HCT116 (cell line): ENCODE results near the gene FAM53B. TPM values are rescaled to one million over a fixed set of nuclear protein-coding genes. Genes with fewer than 3 reads are reported as not detected.

ENCODE experiments used
- ATAC-seq: fragments of 200-7000 bp; cut with Tn5 transposase; 2 replicates; pipeline ENCODE4 v1.9.1; 2020; ENCODE audit warnings: mild to moderate bottlenecking, moderate library complexity
- BruUV-seq: library from RNA; stranded (reverse); fragments of 400-500 nt; replicated peaks from 2 replicates; lab custom pipeline; 2021; lab: Mats Ljungman, UMichigan
- CTCF ChIA-PET: fragments of 300-600 bp; sonication (Branson Sonifier 250); formaldehyde crosslinking; loops from one replicate; lab custom pipeline; 2021; ENCODE audit warnings: antibody characterized with exemption; lab: Charles Lee
- POLR2A ChIA-PET: fragments of 300-600, 350-600 bp; sonication (Branson Sonifier 250); formaldehyde crosslinking; loops from one replicate; lab custom pipeline; 2021; ENCODE audit warnings: antibody characterized with exemption; lab: Charles Lee
- RAD21 ChIA-PET, 2 experiments: fragments of 300-600 bp; sonication (Branson Sonifier 250); formaldehyde crosslinking; loops; one replicate each; lab custom pipeline; 2023; ENCODE audit warnings: low total read pairs in 2 of 2; ENCODE audit not compliant: uncharacterized antibody in 2 of 2, unreplicated experiment in 2 of 2, low non-redundant PET in 1 of 2; lab: Charles Lee
- DNase-seq: peaks from one replicate; pipeline ENCODE4 v3.0.0-alpha.2; 2010; ENCODE audit warnings: low read depth, low spot score
- H2AFZ ChIP-seq: fragments of 200-600 bp; shearing (Covaris generic), sonication (generic); 2 replicates; pipeline ENCODE4 v1.6.1; 2017; ENCODE audit warnings: low read depth, mixed run types, mixed read lengths, antibody characterized with exemption, low read length; ENCODE audit not compliant: poor library complexity, severe bottlenecking
- H3K27ac ChIP-seq: 2 replicates; pipeline ENCODE4 v1.5.1; 2012; ENCODE audit warnings: low read depth, low read length
- H3K27me3 ChIP-seq: fragments of 200-600 bp; sonication (generic); 2 replicates; pipeline ENCODE4 v1.6.1; 2016; ENCODE audit warnings: mixed run types, low read length, mixed read lengths; ENCODE audit not compliant: insufficient read depth
- H3K36me3 ChIP-seq, 2 experiments: fragments of 200-500 bp in 1 of 2; fragments of 200-600 bp in 1 of 2; sonication (Bioruptor generic) in 1 of 2; sonication (generic) in 1 of 2; 2 replicates each; pipeline versions ENCODE4 v1.5.1 to v1.6.1; 2014 to 2016; ENCODE audit warnings: low read length in 2 of 2, inconsistent platforms in 1 of 2, mixed read lengths in 1 of 2, mixed run types in 1 of 2; ENCODE audit not compliant: insufficient read depth in 2 of 2, control insufficient read depth in 1 of 2
- H3K4me1 ChIP-seq, 2 experiments: fragments of 200-600 bp in 1 of 2; sonication (generic) in 1 of 2; 2 replicates each; pipeline versions ENCODE4 v1.5.1 to v1.6.1; 2012 to 2017; ENCODE audit warnings: low read length in 2 of 2, inconsistent platforms in 1 of 2, mild to moderate bottlenecking in 1 of 2, mixed read lengths in 1 of 2, mixed run types in 1 of 2, moderate library complexity in 1 of 2; ENCODE audit not compliant: insufficient read depth in 2 of 2, control insufficient read depth in 1 of 2
- H3K4me2 ChIP-seq: fragments of 200-600 bp; sonication (generic); 2 replicates; pipeline ENCODE4 v1.6.1; 2017; ENCODE audit warnings: mixed run types, low read length, mixed read lengths
- H3K4me3 ChIP-seq, 2 experiments: fragments of 200-600 bp in 1 of 2; sonication (generic) in 1 of 2; replicated peaks in 1 of 2; 2 replicates each; pipeline ENCODE4 v1.5.1; 2011 to 2016; ENCODE audit warnings: low read length in 2 of 2, control low read depth in 1 of 2, low read depth in 1 of 2, mild to moderate bottlenecking in 1 of 2, mixed read lengths in 1 of 2, mixed run types in 1 of 2
- H3K79me2 ChIP-seq: fragments of 200-600 bp; sonication (generic); 2 replicates; pipeline ENCODE4 v1.6.1; 2017; ENCODE audit warnings: mild to moderate bottlenecking, mixed run types, low read length, moderate library complexity, mixed read lengths; ENCODE audit not compliant: insufficient read depth
- H3K9ac ChIP-seq: fragments of 200-600 bp; sonication (generic); 2 replicates; pipeline ENCODE4 v1.6.1; 2016; ENCODE audit warnings: low read length, mixed read lengths
- H3K9me2 ChIP-seq: fragments of 200-600 bp; sonication (generic), shearing (Covaris generic); 2 replicates; pipeline ENCODE4 v1.6.1; 2017; ENCODE audit warnings: mixed run types, mild to moderate bottlenecking, moderate library complexity; ENCODE audit not compliant: insufficient read depth
- H3K9me3 ChIP-seq, 2 experiments: fragments of 200-500 bp in 1 of 2; fragments of 200-600 bp in 1 of 2; sonication (Bioruptor generic) in 1 of 2; sonication (generic) in 1 of 2; 2 replicates each; pipeline ENCODE4 v1.6.1; 2014 to 2017; ENCODE audit warnings: low read length in 2 of 2, mixed read lengths in 2 of 2, inconsistent platforms in 1 of 2, low read depth in 1 of 2, mild to moderate bottlenecking in 1 of 2, mixed run types in 1 of 2, moderate library complexity in 1 of 2; ENCODE audit not compliant: control insufficient read depth in 1 of 2, insufficient read depth in 1 of 2
- H4K20me1 ChIP-seq: fragments of 200-600 bp; sonication (generic), shearing (Covaris generic); 2 replicates; pipeline ENCODE4 v1.6.1; 2017; ENCODE audit warnings: mixed run types, mild to moderate bottlenecking, moderate library complexity; ENCODE audit not compliant: insufficient read depth
- ATF3 ChIP-seq: IDR thresholded peaks from 2 replicates; pipeline ENCODE4 v1.6.1; 2012
- CBX3 ChIP-seq: IDR thresholded peaks from 2 replicates; pipeline ENCODE4 v1.6.1; 2012; ENCODE audit warnings: low read depth
- CEBPB ChIP-seq: IDR thresholded peaks from 2 replicates; pipeline ENCODE4 v1.6.1; 2012; ENCODE audit warnings: low read depth
- CTCF ChIP-seq, 3 experiments: fragments of 200-600 bp in 1 of 3; sonication (generic) in 1 of 3; IDR thresholded peaks in 2 of 3; conservative IDR thresholded peaks in 1 of 3; 2 replicates each; pipeline ENCODE4 v1.5.1; 2012 to 2017; ENCODE audit warnings: low read depth in 2 of 3, low read length in 2 of 3, antibody characterized with exemption in 1 of 3, borderline replicate concordance in 1 of 3, control low read depth in 1 of 3, mild to moderate bottlenecking in 1 of 3, mixed read lengths in 1 of 3, mixed run types in 1 of 3, moderate library complexity in 1 of 3; ENCODE audit not compliant: insufficient read depth in 1 of 3
- EGR1 ChIP-seq: IDR thresholded peaks from 2 replicates; pipeline ENCODE4 v1.6.1; 2012; ENCODE audit warnings: low read depth
- ELF1 ChIP-seq: IDR thresholded peaks from 2 replicates; pipeline ENCODE4 v1.6.1; 2012; ENCODE audit warnings: low read depth, borderline replicate concordance
- EZH2phosphoT487 ChIP-seq: fragments of 200-600 bp; IDR thresholded peaks from 2 replicates; pipeline ENCODE4 v1.6.1; 2018; ENCODE audit warnings: antibody characterized with exemption, borderline replicate concordance
- FOSL1 ChIP-seq: IDR thresholded peaks from 2 replicates; pipeline ENCODE4 v1.6.1; 2012; ENCODE audit warnings: low read depth
- JUND ChIP-seq: IDR thresholded peaks from 2 replicates; pipeline ENCODE4 v1.6.1; 2012
- MAX ChIP-seq: IDR thresholded peaks from 2 replicates; pipeline ENCODE4 v1.6.1; 2012
- POLR2A ChIP-seq: IDR thresholded peaks from 2 replicates; pipeline ENCODE4 v1.7.0; 2011; ENCODE audit warnings: borderline replicate concordance; ENCODE audit not compliant: insufficient read depth, insufficient read length; ENCODE audit errors: extremely low read depth
- SIN3A ChIP-seq: IDR thresholded peaks from 2 replicates; pipeline ENCODE4 v1.6.1; 2012; ENCODE audit warnings: low read depth
- SP1 ChIP-seq: IDR thresholded peaks from 2 replicates; pipeline ENCODE4 v1.6.1; 2012; ENCODE audit warnings: low read depth
- SRF ChIP-seq: IDR thresholded peaks from 2 replicates; pipeline ENCODE4 v1.6.1; 2012; ENCODE audit warnings: low read depth
- TCF7L2 ChIP-seq: IDR thresholded peaks from 2 replicates; pipeline ENCODE4 v1.7.0; 2011; ENCODE audit warnings: borderline replicate concordance, inconsistent platforms; ENCODE audit not compliant: insufficient read depth, insufficient read length; ENCODE audit errors: extremely low read depth
- YY1 ChIP-seq: IDR thresholded peaks from 2 replicates; pipeline ENCODE4 v1.6.1; 2011; ENCODE audit warnings: low read length, low read depth, moderate library complexity, mild to moderate bottlenecking; ENCODE audit not compliant: insufficient replicate concordance; ENCODE audit errors: extremely low read depth
- ZBTB33 ChIP-seq: IDR thresholded peaks from 2 replicates; pipeline ENCODE4 v1.6.1; 2011; ENCODE audit warnings: mild to moderate bottlenecking, low read length, moderate library complexity; ENCODE audit not compliant: insufficient replicate concordance; ENCODE audit errors: extremely low read depth
- ZFX ChIP-seq: fragments of 450-650 bp; IDR thresholded peaks from 2 replicates; pipeline ENCODE4 v1.6.1; 2017
- ZNF274 ChIP-seq: fragments of 200-500 bp; sonication (Bioruptor generic); IDR thresholded peaks from 2 replicates; pipeline ENCODE4 v1.6.1; 2014; ENCODE audit warnings: mild to moderate bottlenecking, low read depth, low read length, inconsistent platforms
- intact Hi-C: fragments of 100-400 bp; cut with micrococcal nuclease; formaldehyde crosslinking; loops from 2 replicates; pipeline ENCODE4 v1.10.0; 2022
- total RNA-seq: library from RNA; stranded (reverse); gene quantifications from one replicate; pipeline ENCODE4 v1.2.1, GENCODE V29; 2021; ENCODE audit not compliant: unreplicated experiment

The FAM53B gene
- total RNA-seq, 1 experiment from 2014 or later, result 19.6 TPM

GRCh38 chr10:124688889-124689670, 55.1 kb downstream of the FAM53B start:
- Histone ChIP-seq H3K27ac (no peak overlapping the region), H3K4me2 (no peak overlapping the region), H3K4me1 (no peaks in the 10 kb centered on the region), H3K4me3 (no peak overlapping the region), H3K36me3 (no peaks in the 10 kb centered on the region; a peak in 1 of 4 replicates), H2AFZ (no peak overlapping the region), H3K9ac (no peak overlapping the region), H3K27me3 (no peaks in the 10 kb centered on the region), H3K9me3 (no peaks in the 10 kb centered on the region), H4K20me1 (no peaks in the 10 kb centered on the region), H3K79me2 (no peaks in the 10 kb centered on the region), H3K9me2 (no peaks in the 10 kb centered on the region)
- intact Hi-C loops, result no loop called here
- TF ChIP-seq YY1 (no peak), FOSL1 (no peak), ZNF274 (no peak), CTCF (IDR thresholded peaks at IDR 0.05 in 2 of 3, conservative IDR thresholded peaks at IDR 0.05 in 1 of 3; ENCODE audit: borderline replicate concordance in 1 of 3, insufficient read depth in 1 of 3, low read depth in 2 of 3, low read length in 2 of 3) (no peak), SP1 (no peak), CEBPB (no peak), TCF7L2 (no peak), CBX3 (no peak), POLR2A (no peak), ELF1 (no peak), MAX (no peak), SIN3A (no peak), EZH2phosphoT487 (no peak), ATF3 (no peak), SRF (no peak), EGR1 (no peak), JUND (no peak), ZBTB33 (no peak), ZFX (no peak)
- DNase-seq, result no peak
- ChIA-PET CTCF (no interaction called here), RAD21 (no interaction called here), POLR2A (no interaction called here)
- no TSS peak for BruUV-seq
- no peak for ATAC-seq
